GM23338 (cell line): Measurements from ENCODE around the gene RNASEH2A.

Source experiments
- CREB1 ChIP-seq: fragments of 250-450 bp; sonication (Bioruptor Pico); IDR thresholded peaks from 2 replicates; pipeline ENCODE4 v1.5.0; 2020; ENCODE audit warnings: low read depth, mild to moderate bottlenecking, moderate library complexity
- CTCF ChIP-seq, 2 experiments: fragments of 200-600 bp in 1 of 2; sonication (generic) in 1 of 2; conservative IDR thresholded peaks; 2 replicates each; pipeline versions ENCODE4 v1.5.1 to v1.6.1; 2016 to 2017; ENCODE audit warnings: antibody characterized with exemption in 2 of 2, low read depth in 2 of 2, mild to moderate bottlenecking in 2 of 2, moderate library complexity in 1 of 2
- EZH2 ChIP-seq: fragments of 200-600 bp; sonication (generic); IDR thresholded peaks from one replicate; pipeline ENCODE4 v1.8.0; 2017; ENCODE audit warnings: antibody characterized with exemption, mild to moderate bottlenecking, low read depth; ENCODE audit not compliant: unreplicated experiment
- EZH2phosphoT487 ChIP-seq: fragments of 200-600 bp; sonication (generic); IDR thresholded peaks from one replicate; pipeline ENCODE4 v1.8.1; 2018; ENCODE audit warnings: antibody characterized with exemption; ENCODE audit not compliant: unreplicated experiment
- REST ChIP-seq: IDR thresholded peaks from one replicate; pipeline ENCODE4 v1.6.1; 2018; ENCODE audit warnings: antibody characterized with exemption; ENCODE audit not compliant: unreplicated experiment
- STAT1 ChIP-seq: IDR thresholded peaks from one replicate; pipeline ENCODE4 v1.6.1; 2016; ENCODE audit warnings: antibody characterized with exemption; ENCODE audit not compliant: unreplicated experiment
- ZNF114 ChIP-seq: fragments of 250-450 bp; sonication (Bioruptor Pico); IDR thresholded peaks from 2 replicates; pipeline ENCODE4 v1.5.0; 2020; ENCODE audit warnings: mild to moderate bottlenecking, moderate library complexity

GRCh38 chr19:12797141-12797587, 9.2 kb upstream of the RNASEH2A start:
- TF ChIP-seq CTCF (conservative IDR thresholded peaks at IDR 0.05; ENCODE audit: low read depth in 2 of 2) (no peak), EZH2 (no peak), CREB1 (no peak), STAT1 (no peak), EZH2phosphoT487 (no peak), ZNF114 (no peak), REST (no peak)
